Measurements from ENCODE around the gene KIFC3.

GRCh38 chr16:57713596-57713995 lies 88.7 kb downstream of the KIFC3 start:
- TF ChIP-seq TAF1 (IDR thresholded peaks at IDR 0.05; ENCODE audit: borderline replicate concordance, insufficient read depth, low read length): no peak
- TF ChIP-seq, protein P1, sequence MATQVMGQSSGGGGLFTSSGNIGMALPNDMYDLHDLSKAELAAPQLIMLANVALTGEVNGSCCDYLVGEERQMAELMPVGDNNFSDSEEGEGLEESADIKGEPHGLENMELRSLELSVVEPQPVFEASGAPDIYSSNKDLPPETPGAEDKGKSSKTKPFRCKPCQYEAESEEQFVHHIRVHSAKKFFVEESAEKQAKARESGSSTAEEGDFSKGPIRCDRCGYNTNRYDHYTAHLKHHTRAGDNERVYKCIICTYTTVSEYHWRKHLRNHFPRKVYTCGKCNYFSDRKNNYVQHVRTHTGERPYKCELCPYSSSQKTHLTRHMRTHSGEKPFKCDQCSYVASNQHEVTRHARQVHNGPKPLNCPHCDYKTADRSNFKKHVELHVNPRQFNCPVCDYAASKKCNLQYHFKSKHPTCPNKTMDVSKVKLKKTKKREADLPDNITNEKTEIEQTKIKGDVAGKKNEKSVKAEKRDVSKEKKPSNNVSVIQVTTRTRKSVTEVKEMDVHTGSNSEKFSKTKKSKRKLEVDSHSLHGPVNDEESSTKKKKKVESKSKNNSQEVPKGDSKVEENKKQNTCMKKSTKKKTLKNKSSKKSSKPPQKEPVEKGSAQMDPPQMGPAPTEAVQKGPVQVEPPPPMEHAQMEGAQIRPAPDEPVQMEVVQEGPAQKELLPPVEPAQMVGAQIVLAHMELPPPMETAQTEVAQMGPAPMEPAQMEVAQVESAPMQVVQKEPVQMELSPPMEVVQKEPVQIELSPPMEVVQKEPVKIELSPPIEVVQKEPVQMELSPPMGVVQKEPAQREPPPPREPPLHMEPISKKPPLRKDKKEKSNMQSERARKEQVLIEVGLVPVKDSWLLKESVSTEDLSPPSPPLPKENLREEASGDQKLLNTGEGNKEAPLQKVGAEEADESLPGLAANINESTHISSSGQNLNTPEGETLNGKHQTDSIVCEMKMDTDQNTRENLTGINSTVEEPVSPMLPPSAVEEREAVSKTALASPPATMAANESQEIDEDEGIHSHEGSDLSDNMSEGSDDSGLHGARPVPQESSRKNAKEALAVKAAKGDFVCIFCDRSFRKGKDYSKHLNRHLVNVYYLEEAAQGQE (IDR thresholded peaks at IDR 0.05; ENCODE audit: insufficient read depth in 1 of 2, low read depth in 2 of 2, low read length in 2 of 2): no peak

Data from PFSK-1 (cell line).